T-helper 2 cell (primary cell): ENCODE results near the gene SLC39A12.
A peak's percentile ranks its signal among the peaks of the same experiment; 100 is the strongest.
"Not testable (repeated sequence)": the region's sequence is repeated elsewhere in the genome, so short reads cannot be mapped to it uniquely, and the experiment has no call there.

Experiments
- DNase-seq, 5 experiments: peaks; one replicate each; pipeline versions ENCODE4 v3.0.0 to v3.0.0-alpha.2; 2012 to 2022
- total RNA-seq, 2 donors: gene quantifications; one replicate each; lab custom pipeline; 2026; lab: John Stamatoyannopoulos, UW

The SLC39A12 gene
- total RNA-seq = 0 reads per million in 2 donors

DNA sequence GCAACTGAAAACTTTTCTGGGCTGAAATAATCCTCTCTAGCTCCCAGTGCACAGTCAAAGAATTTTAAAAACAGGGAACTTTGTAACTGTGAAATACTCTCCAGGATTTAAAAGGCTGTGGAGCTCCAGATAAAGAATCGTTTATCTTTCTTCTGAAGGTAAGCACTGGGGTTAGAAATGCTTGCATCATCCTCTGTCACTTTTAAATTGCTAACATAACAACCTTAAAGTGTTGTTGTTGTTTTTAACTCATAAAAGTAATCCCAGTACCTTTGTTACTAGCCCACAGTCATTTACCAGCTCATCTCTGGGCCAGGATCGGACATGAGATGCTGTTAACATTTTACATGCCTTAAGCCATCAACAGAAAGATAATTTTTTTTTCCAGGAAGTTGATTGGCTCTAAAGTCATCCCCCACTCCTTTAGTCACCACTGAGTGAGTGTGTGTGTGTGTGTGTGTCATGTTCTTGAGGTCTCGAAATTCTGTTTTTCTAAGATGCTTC lies at the start of gene SLC39A12:
Gene SLC39A12, plus strand, starts transcription at position 51 of the 504 bp plus-strand sequence. CDS start 1,359 bp downstream, outside the sequence.
- DNase-seq = no peak

DNA sequence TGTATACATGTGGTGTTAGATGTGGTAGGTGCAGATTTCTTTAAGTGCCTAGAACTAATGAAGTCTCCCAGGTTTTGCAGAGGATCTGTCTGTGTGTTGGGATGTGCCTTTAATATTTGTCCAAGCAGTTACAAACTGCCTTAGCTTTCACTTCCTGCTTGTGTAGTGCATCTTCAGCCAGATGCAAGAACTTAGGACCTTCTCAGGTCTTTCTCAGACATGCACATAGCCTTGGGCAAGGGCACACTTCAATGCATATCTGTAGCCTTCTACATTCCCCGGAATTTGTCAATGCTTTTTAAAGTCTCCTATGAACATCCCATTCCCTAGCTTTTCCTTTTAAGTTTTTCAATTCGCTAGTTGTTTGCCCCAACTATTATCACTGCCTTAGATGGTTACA lies 47.2 kb upstream of the SLC39A12 start:
- DNase-seq = no peak

DNA sequence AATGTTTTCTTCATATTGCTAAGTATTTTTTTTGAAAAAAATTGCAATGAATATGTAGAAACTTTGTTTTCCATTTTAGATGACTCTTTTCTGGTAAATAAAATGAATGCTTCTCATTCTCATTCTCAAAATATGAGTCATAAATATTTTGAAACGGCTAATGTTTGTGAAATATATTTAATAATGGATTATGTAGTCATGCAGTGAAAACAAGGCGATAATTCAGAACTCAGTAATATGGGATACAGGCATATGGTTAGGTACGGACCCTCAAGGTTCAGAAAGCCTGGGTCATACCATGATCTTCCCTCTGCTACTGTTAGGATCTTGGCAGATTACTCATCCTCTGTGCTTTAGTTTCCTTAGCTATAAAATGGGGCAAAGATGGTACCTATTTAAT lies 46.2 kb upstream of the SLC39A12 start:
- DNase-seq = no peak

DNA sequence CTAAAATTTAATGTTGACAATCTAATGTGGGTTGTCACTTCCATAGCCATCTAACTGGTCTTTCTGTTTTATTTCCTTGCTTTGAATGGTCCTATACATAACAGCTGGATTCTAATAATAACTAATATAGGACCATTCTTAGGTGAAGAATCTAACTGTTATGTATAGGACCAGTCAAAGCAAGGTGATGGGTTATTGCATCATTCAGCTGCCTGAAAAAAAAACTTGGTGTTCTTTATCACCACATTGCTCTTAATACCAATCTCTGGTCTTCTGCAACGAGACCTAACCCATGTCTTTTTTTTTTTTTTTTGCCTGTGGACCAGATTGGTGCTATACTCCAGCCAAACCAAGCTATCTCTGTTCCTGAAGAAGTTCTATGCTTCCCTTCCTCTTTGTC lies 45.7 kb upstream of the SLC39A12 start:
- DNase-seq = no peak

DNA sequence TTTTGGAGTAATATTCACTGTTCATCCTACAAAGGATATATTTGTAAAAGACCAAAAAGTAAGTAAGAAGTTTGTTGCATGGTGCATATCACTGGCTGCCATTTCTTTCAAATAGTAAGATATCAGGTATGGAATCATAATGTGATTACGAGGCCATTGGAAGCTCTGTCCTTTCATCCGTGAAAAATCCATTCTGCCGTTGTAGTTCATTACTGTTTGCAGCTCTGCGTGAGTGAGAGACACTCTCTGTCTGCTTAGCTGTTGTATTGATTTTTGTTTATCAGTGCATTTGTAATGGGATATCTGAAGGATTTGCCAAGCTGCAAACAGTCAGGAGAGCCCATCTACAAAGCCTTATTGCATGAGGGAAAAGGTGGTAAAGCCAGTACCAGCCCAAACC lies 44.1 kb upstream of the SLC39A12 start:
- no peak for DNase-seq

DNA sequence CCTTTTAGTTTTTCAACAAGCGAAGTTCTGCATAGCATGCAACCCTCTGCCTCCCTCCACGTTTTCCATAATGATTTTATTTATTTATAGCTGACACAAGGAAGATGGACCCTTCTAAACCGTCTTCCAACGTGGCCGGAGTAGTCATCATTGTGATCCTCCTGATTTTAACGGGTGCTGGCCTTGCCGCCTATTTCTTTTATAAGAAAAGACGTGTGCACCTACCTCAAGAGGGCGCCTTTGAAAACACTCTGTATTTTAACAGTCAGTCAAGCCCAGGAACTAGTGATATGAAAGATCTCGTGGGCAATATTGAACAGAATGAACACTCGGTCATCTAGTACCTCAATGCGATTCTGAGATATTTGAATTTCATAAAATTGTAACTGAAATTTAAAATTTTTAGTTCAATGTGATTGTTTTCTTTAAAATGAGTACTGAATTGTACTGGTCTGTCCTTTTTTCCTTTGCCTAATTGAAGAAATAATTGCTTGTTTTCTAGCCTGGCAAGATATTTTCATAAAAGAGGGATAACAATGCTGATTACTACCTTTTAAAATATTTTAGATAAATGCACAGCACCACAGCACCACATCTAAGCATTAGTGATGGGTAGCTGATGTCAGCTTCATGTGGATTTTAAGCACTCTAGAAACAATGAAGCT lies 41.5 kb upstream of the SLC39A12 start:
- DNase-seq = peak in 1 of 5 experiments; percentile 47

DNA sequence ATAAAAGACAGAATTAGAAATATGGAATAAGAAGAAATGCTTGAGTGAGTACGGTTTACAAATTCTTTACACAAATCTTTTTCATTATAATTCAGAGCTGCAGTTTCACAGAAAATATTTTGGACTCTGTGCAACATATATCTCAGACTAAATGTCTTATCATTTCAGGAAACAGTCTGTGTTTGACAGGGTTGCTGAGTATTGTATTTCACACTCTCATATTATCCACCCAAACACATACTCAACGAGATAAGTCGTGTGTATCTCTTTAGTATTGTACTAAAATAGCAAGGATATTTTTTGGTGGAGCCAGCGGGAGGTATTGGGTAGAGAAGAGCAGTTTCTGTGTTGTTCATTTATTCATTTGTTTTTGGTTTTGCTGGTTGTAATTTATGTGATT lies 39.0 kb upstream of the SLC39A12 start:
- no peak for DNase-seq

DNA sequence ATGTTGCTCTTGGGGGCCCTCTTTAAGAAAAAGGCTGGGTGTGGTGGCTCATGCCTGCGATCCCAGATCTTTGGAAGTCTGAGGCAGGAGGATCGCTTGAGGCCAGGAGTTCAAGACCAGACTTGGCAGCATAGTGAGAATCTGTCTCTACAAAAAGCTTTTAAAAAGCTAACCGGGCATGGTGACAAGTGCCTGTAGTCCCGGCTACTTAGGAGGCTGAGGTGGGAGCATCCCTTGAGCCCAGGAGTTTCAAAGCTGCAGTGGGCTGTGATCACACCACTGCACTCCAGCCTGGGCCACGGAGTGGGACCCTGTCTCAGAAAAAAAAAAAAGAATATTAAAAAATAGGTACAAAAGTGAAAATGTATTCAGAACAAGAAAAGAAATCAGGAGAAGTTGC lies 38.1 kb upstream of the SLC39A12 start:
- DNase-seq = no peak

DNA sequence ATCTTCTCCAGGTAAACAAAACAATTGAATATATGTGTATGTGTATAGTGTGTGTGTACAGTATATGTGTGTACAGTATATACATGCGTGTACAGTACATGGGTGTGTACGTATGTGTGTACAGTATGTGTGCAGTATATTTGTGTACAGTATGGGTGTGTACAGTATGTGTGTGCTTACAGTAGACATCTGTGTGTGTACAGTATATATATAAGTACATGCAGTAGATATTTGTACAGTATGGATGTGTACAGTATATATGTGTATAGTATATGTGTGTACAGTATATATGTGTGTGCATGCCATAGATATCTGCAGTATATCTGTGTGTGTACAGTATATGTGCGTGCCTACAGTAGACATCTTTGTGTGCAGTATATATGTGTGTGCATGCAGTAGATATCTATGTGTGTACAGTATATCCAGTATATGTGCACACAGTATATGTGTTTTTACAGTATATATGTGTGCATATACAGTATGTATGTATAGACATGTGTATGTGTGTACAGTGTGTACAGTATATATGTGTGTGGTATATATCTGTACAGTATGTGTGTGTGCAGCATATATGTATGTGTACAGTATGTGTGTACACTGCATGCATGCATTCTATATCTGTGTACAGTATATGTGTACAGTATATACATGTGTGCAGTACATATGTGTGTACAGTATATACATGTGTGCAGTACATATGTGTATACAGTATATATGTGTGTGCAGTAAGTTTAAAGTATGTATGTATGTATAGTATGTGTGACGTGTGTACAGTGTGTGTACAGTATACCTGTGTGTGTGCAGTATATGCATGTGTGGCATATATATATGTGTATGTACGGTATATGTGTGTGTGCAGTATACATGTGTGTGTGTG lies 37.3 kb upstream of the SLC39A12 start:
- DNase-seq = no peak

DNA sequence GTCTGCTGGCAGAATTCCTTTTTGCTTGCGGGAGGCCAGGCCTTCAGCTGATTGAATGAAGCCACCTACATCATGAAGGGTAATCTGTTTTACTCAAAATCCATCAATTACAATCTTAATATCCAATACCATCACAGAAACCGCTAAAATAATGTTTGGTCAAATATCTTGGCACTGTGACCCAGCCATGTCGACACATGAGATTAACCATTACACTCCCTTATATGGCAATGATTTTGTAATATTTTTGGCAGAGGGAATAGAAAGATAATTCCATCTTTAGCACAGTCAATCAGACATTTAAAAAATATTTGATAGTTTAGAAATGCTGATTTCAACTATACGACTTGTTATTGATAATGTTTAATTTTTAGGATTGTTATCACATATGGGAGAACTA lies 36.5 kb upstream of the SLC39A12 start:
- DNase-seq = no peak

DNA sequence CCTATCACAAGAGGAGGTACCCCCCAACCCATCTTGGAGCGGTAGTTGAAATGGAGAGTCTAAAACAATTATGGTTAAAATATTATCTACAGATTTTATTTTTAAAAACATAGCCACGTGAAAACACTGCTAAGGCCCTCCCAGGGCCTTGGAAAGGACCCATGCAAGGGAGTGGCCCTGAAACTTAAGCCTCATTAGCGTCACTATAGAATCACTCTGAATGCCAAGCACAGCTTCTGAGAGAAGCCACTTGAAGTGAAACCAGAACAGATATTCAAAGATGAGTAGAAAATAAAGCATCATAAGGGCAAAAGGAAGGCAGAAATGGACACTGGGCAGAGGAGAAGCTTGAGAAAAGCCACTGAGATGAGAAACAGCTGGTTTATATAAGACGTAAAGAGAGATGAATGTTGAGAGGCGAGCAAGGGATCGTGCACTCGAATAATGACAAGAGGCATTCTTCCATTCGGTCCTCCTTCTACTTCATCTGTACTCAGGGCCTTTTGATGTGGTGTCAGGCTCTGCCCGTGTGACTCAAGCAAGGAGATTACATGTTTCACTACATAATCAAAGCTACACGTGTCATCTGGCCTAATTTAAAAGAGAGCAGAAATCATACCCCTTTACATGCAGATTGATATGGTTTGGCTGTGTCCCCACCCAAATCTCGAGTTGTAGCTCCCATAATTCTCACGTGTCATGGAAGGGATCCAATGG lies 33.4 kb upstream of the SLC39A12 start:
- peak in 1 of 5 experiments; percentile 0 for DNase-seq

DNA sequence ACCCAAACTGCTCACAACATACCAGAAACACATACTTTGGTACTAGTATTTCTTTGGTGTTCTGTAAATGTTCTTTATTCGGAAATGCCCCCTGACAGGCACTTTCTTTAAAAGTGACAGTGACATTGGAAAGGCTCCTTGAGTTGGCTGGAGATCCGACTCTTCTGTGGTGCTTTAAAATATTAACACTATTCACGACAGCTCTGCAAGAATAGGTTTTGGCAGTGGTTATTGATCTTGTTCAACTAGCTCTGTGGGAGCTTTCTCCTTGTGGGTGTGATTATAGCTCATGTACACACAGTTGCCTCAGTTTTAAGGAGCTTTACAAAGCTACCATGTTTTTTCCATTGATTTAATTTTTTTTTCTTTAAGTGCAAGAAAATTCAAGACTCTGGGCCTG lies 30.3 kb upstream of the SLC39A12 start:
- DNase-seq = no peak

DNA sequence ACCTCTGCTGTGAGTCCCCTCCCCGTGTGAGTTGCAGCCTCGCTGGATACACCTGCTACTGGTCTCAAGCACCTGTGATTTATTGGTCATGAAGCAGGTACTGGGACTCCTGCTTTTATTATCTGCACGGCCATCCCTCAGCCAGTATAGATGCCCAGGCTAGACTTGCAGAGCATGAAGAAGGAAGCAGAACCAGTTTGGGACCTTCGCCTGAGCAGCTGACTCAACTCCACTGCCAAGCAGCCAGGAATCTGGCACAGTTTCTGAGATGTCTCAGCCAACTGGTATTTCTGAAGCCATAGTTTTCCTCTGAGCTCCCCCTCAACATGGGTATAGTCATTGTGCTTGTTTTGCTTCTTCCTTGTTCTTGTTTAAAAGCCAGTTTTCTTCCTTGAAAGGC lies 28.0 kb upstream of the SLC39A12 start:
- DNase-seq = no peak

DNA sequence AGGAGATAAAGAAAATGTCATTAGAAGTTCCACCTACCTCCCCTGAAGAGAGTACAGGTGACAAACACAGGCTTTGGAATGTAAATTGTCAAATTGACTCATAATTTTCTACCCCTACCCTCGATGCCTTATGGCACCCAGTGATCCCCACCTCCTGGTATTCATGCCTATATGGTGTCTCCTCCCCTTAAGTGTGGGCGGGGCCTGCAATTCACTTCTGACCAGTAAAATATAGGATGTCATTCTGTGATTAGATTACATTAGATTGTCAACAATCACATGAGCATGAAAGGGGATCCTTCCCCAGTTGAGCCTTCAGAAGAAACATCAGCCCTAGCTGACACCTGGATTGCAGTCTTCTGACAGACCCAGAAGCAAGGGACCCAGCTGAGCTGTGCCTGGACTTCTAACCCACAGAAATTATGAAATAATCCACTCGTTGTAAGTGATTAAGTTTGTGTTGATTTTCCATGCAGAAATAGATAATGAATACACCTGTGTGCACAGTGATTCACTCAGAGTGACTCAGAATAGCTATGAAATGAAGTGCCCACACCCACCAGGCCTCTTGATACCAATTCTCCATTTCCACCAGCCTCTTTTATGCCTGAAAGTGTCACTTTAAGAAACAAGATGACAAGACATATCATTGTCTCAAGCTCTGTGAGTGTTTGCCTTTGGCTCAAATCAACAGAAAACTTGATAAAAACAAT lies 8.5 kb upstream of the SLC39A12 start:
- DNase-seq = no peak

DNA sequence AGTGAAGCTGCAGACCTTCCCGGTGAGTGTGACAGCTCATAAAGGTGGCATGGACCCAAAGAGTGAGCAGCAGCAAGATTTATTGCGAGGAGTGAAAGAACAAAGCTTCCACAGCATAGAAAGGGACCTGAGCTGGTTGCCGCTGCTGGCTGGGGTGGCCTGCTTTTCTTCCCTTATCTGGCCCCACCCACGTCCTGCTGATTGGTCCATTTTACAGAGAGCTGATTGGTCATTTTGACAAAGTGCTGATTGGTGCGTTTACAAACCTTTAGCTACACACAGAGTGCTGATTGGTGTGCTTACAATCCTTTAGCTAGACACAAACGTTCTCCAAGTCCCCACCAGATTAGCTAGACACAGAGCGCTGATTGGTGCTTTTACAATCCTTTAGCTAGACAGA lies 1.4 kb upstream of the SLC39A12 start:
- not testable (repeated sequence) for DNase-seq

DNA sequence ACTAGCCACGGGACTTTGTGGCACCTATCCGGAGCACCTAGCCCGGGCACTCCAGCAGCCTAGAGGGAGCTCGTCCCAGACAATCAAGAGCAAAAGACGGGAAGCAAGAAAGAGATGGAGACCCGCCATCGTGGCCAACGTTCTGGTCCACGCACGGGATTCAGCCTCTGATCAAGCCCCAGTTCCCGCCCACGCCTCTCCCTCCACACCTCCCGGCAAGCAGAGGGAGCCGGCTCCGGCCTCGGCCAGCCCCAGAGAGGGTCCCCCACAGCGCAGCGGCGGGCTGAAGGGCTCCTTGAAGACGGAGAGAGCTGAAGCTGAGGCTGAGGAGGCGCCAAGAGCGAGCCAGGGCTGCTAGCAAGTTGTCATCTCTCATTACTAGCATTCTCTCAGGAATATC lies 992 bp upstream of the SLC39A12 start:
- no peak for DNase-seq

DNA sequence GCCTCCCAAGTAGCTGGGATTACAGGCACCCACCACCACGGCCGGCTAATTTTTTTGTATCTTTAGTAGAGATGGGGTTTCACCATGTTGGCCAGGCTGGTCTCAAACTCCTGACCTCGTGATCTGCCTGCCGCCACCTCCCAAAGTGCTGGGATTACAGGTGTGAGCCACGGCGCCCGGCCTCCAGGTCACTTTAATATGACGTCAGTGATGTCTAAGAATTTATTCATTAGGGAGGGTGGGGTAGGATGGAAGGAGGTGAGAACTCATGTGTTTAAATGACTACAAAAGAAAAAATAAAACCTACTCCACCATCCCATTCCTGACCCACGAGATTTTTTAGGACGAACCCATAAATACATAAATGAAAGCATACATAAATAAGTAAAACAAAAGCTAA lies 2.7 kb downstream of the SLC39A12 start:
- DNase-seq = not testable (repeated sequence)

DNA sequence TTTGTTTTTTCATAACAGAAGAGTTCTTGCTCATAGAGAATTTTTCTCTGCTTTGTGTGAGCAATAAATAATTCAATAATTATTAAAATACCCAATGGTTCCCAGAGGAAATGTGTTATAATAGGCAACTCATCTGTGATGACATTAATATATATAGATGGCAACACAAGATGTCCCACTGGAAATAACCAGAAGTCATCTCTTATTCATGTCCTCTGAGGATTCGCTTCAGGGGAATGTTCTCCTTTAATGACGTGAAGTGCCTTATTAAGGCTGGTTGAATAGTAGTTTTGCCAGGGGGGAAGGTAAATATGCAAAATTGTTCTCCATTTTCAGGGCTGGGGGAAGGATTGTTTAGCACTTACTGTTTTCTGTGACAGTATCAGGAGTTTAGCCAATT lies 3.1 kb downstream of the SLC39A12 start:
- no peak for DNase-seq

DNA sequence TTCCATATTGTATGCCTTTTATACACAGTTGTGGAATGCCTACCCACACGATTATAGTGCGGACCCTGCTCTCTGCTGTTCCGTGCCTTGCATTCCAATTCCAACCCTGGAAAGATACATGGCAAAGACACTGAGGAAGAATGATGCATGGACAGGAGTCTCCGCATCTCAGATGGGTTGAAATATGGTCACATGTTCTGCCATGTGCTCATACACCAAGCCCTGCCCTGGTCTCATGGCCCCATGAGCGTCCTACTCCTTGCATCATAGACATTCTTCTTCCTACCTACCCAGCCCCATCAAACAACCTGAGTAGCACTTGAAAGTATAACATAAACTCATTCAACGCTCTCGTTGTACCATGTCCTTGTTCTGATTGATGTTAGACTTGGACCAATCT lies 6.3 kb downstream of the SLC39A12 start:
- DNase-seq = no peak

DNA sequence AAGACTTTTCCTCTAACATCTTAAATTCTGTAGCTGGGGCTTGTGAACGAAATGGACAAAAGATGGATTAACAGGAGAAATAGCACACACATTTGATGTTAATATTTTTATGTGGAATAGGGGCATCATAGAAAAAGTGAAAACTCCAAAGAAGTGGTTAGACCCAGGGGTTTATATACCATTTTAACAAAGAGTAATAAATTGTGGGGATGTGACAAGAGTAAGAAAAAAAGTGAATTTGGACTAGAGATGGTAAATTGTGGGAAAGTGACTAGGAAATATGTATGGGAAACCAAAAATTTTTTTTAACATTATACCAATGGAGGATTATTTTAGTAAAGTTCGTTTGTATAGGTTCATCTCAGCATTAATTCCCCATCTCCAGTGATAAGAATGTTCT lies 8.2 kb downstream of the SLC39A12 start:
- DNase-seq = no peak

DNA sequence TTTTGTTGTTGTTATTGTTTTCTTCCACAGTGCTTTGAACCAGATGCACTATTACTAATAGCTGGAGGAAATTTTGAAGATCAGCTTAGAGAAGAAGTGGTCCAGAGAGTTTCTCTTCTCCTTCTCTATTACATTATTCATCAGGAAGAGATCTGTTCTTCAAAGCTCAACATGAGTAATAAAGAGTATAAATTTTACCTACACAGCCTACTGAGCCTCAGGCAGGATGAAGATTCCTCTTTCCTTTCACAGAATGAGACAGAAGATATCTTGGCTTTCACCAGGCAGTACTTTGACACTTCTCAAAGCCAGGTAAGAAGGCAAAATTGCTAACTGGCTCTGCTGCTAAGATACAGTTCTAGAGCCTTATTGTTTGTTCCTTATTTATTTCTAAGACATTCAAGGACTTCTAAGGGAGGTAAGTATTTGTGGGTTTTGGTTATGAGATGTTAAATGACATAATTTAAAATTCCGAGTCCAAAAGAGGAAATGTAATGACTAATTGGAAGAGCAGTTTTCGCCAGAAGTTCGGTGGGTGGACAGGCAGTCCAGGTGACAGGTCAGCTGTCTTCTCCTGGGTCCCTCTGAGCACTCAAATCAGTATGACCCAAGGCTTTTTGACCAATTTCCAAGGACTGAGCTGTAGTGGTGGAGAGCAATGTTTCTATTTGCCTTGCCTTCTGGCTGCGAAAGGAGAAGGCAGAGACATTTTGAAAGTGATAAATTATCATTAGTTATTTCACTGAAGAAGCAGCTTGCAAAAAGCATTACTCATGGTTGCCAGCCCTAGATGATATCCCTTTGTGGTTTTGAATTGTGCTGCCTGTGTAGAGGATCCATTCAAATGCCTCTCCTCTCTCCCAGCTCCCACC lies 10.1 kb downstream of the SLC39A12 start:
- DNase-seq = no peak

DNA sequence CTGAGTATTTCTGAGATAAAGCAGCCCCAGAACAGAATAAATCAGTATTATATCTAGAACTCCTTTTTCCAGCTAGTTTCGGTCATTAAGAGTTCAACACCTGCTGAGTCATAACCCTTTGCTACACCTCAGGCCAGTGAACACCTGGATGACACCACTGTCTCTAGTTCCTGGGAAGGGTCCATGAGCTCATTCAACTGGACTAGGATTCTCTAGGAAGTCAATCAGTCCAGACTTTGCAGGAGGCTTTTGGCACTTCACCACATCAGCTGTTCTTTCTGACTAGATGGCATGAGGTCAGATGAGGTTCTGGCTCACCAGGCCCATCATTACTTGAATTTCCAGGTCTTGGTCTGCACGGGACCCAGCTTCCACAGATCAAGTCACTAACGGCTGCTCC lies 11.7 kb downstream of the SLC39A12 start:
- DNase-seq = no peak
